Stimulated activated CD4-positive, alpha-beta T cell treated with anti-CD3 and anti-CD28 coated beads, Interleukin-4, amount 100 ng/mL, for 4 hours (primary cell): ENCODE data around the gene CTNNA3.

ENCODE experiments used
- DNase-seq, 2 experiments: peaks; one replicate each; pipeline ENCODE4 v3.0.0-alpha.2; 2020

The CTNNA3 gene

DNA sequence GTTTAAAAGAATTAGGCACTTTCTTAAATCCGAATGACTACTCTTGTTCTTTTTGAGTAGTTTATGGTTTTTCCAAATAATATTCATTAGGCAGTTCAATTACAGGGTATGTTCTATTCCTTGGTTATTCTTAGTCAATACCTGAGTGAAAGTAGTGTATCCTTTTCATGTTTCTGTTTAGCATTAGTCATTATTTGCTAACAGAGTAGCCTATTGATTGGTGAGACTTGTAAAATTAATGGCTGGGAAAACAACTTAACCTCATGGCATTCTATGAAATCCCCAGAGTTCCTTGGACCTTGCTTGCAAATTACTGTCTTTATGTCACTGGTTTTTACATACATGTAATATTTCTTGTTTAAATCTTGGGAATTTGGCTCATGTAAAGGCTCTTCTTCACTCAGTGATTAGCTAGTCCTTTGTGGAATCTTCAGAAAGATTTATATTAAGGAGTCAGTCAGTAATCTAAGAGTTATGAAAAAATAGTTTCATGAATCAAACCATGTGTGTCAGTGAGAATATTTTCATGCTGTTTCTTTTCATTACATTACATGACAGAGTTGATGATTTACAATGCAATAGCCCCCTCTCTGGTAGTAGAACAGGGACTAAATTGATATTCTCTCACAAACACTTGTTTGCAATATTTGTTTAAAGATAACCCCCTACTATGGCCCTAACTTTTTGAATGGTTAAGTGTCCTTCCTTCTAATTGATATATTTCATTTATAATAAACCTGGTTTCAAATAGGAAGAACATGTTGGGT, 851.6 kb downstream of the CTNNA3 start:
- DNase-seq, result no peak

DNA sequence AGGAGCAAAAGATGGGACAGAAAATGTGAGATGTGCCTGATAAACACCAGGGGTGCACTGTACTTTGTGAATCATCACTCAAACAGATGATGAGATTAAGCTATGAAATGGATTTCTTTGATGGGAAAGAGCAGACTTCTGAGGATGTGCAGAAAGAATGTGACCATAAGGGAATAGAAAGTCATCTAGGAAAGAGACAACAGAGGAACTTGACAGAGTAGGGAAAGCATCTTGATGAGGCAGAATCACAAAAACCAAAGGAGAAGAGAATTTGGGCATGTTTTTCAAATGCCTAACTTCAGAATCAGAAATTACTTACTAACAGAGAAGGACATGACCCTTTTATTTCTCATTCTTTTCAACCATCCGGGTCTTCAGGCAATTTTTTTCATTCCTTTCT, 852.6 kb downstream of the CTNNA3 start:
- no peak for DNase-seq

DNA sequence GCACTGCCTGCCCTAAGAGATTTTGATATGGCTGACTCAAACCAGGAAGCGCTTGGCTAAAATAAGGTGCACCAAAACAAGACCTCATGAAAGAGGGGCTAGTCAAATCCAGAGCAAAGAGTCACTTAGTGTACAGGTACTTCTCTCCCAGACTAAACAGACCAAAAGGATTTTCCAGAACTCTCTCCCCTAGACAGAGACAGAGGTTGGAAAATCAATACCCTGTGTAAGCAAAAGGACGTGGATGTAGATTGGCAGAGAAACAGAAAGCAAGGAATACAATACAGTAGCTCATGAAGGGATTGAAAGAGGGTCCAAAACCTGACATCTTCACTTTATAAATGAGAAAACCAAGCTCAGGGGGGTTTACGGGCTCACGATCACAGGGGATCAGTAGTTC, 853.1 kb downstream of the CTNNA3 start:
- no peak for DNase-seq

DNA sequence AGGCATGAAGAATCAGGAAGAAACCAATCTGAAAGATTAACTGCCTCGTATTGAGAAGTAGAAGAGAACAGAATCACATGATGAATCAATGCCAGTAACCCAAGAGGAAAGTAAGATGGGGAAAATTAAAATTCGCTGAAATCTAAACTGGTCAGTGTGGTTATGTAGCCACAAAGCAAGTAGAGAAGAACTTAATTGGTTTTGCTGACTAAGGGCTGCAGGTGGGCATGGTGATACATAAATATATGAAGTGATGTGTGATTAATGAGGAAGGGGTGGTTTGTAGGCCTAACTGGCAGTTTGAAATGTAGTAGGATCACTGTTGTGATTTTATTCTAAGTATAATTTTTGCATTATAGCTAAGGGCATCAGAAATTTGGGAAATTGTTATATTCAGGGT, 853.6 kb downstream of the CTNNA3 start:
- no peak for DNase-seq

DNA sequence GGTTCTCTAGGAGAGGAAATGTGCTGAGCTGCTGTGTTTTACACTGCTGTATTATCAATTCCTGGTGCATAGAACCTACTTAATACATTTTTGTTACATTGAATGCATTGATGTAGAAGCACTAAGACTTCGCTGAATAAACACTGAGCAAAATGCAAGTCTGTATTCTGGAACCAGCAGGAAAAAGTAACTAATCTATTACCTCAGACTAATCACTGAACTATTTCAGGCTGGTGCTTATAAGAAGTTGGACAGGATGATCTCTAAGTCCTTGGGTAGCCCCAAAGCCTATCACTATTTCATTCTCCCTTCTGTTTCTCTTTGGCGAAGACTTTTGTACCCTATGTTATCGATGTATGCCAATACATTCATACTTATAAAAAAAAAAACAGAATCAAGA, 857.3 kb downstream of the CTNNA3 start:
- no peak for DNase-seq

DNA sequence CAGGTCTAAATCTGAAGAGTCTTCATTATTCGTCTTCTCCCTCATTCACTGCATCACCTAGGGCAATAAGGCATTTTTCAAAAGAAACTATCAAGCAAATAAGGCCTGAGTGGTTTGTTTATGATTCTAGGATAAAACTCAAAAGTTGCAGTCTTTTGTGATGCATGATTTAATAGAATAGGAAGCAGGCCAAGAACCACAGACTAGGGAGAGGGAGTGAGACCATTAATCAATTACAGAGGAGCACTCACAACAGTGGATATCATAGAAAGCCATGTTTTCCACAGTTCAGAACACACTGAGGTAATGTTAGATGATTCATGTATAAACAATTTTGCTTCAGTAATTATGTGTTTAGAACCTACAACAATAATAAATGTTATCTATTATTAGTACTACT, 858.0 kb downstream of the CTNNA3 start:
- no peak for DNase-seq

DNA sequence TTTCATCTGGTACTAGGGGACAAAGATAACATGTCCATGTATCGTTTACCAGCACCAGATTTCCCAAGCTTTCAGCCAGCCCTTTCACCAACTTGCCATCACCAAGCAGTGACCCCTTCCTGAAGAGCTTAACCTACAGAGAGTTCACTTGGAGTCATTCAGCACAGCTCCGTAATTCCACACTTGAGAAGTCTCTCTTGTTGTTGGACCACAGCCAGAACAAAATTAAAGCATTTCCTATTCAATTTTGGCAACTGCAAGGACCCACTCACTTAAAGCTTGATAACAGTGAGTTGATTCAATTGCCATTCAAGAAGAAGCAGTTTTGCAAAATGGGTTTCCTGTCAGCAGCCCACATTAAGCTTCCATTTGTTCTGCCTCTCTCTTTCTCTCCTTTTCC, 858.7 kb downstream of the CTNNA3 start:
- DNase-seq, result no peak

DNA sequence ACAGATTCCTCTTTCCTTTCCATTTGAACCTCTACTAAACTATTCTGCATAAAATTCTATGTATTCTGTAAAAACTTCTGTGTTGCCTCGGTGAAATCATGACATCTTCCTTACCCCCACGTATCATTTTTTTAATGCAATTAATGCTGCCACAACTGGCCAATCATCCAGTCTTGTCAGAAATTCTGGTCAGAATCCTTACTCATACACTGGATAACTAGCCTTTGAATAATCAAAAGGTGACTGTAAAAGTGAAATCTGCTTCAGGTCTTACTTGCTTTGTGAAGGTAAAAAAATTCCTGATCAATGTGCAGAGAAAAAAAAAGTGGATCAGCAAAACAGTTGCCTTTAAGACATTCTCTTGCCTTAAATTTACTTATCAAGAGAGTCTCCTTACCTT, 859.2 kb downstream of the CTNNA3 start:
- DNase-seq, result no peak

DNA sequence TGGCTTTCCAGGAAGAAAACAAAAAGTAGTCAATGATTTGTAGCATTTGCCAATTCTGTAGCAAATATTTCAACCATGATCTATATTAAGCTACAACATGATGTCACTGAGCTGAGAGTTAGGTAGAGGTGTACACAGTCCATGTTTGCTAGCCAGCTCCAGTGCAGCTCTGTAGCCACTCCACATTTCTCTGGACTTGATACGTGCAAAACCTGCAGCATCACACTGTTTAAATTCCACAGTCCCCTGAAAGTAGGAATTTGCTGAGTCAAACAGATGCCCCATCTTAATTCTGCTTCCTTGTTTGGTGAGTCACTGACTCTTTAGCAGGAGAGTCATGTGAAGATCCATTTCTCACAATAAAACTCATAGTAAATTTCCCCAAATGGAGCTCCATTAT, 859.9 kb downstream of the CTNNA3 start:
- DNase-seq, result no peak

DNA sequence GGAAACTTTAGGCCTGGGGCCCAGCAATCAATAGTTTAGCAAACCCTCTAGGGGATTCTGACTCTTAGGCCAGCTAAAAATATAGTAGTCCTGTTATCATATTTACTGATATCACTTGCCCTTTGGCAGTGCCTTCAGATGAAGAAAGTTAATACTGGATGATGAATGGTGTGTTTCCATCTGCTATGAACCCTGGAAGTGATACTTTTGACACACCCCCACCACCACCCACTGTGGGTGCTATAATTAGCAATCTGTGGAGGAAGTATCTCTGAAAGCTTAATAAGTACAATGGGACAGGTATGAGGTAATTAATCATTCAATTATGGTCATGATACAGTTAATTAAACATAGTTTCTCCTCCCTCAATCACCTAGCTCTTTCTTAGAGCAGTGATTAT, 860.6 kb downstream of the CTNNA3 start:
- no peak for DNase-seq

DNA sequence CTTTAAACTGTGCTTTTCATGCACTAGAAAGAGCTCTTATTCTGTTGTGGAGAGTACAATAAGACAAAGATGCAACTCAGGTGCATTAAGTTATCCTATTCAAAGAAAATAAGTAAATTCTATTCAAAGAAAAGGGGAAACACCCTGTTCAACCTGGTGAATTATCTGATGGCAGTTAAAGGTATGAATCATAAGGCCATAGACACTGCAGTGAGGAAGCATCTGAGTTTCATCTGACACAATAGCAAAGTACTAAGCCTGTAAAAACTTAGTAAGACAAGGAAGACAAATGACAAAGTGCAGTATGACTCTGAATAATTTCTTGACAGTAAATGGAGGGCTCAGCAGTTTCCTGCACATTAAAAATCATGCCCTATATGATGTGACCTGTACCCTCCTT, 861.2 kb downstream of the CTNNA3 start:
- no peak for DNase-seq

DNA sequence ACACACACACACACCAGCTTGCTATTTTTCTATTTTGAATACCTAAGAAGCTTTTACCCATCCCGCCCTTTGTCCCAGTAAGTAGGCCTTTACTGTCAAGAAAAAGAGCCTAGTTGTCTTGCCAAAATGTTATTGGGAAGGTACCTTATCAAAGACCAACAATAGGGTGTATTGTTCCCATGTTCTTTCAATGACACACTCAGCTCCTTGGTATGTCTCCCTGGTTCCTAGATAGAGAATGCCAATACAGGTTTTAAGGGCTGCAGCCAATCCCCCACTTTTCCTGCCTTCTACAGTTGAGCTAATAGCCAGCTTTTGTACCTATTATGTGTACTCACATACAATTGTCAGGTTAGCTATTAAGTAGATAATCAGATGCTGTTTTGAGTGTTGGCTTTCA, 862.1 kb downstream of the CTNNA3 start:
- no peak for DNase-seq

DNA sequence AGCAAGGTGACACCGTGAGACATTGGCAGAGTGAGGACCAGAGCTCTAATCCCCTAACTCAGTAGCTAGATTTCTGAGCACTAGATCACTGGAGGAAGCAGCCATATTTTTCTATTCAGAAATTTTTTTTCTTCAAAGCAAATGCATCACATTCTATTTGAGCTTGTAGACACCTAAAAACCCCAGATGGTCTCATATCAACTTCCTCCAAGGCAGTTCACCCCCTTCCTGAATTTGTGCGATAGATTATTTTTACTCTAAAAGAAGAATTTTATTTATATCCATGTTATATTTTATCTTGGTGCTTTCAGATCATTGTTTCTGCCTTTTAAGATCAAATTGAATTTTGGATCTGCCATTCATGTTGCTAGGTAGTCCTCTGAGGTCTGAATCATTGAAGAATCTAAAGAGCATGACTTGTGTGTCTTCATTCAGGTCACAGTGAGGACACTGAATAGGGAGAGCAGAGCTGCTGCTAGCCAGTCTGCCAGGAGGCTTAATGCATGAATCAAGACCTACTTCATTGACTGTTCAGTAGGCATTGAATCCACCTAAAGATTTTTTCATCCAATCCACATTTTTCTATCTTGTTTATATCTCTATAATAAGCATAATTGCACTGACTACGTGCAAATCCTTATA, 863.1 kb downstream of the CTNNA3 start:
- DNase-seq, result no peak

DNA sequence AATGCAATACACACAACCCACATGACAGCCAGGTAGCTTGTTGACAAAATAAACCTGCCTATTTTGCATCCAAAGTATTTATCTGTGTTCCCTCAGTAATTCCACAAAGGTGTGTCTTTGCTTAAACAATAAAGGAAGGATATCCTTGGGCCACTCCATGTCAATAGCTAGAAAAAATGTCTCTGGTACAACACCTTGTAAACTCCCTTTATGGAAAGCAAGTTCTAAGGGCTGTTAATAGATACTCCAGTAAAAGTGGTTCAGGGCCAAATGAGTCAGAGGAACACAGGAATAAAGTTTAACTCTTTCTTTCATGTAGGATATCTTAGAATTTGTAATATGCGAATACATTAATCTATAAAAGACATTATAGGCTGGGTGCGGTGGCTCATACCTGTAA, 867.0 kb downstream of the CTNNA3 start:
- DNase-seq, result no peak

DNA sequence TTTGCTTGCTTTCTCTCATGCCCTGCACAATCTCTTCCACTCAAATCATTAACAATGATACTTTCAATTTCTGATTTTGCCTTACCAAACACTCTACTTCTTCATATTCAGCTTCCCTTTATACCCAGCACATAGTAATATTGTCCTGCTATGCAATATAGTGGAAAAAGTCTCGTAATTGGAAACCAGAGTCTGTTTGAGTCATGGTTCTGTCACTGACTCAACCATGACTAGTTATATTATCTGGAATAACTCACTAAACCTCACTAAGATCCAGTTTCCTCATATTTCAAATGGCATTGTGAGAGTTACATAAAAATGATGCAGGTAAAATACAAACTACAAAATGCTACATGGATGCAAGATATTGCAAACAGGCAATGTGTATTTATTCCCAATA, 868.6 kb downstream of the CTNNA3 start:
- no peak for DNase-seq

DNA sequence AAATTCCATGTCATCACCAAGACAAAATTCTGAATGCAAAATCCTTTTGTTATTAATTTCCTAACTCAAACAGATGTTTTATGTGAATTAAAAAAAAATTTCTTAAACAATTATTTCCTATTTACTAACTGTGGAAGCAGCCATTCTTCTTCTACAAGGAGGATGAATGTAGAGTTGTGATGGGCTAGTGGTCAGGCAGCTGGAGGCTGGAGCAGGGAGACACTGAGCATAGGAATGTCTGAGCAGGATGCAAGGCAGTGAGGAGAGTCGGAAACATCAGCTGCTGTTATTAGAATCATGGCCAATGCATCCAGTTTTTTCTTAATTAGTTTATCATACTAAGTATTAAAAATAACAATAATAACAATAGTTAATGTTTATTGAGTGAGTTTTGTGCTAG, 872.7 kb downstream of the CTNNA3 start:
- no peak for DNase-seq

DNA sequence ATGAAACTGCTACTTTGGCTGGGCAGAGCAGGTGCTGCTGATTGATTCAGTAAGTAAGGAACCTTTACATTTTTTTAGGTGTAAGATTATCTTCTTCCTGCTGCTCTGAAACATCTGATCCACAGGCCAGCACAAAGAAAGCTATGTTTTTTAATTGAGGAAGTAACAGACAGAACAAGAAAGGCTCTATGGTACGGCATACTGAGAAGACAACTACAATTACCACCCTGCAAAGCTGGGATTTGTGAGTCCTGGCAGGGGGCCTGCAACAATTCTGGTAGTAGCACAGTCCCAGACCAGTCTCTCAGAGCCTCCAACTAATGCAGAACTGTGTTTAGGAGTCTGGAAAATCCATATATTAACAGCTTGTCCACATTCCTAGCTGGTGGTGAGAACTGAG, 873.2 kb downstream of the CTNNA3 start:
- DNase-seq, result no peak

DNA sequence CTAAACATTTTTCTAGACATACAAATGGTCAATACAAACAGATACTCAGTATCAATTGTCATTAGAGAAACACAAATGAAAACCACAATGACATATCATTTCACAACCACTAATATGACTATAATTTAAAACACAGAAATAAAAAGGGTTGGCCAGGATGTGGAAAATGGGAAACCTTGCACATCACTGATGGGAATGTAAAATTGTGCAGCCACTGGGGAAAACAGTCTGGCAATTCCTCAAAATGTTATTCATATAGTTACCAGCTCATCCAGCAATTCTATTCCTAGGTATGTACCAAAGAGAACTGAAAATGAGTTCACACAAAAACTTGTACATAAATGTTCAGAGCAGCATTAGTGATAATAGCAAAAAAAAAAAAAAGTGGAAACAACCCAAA, 876.3 kb downstream of the CTNNA3 start:
- no peak for DNase-seq

DNA sequence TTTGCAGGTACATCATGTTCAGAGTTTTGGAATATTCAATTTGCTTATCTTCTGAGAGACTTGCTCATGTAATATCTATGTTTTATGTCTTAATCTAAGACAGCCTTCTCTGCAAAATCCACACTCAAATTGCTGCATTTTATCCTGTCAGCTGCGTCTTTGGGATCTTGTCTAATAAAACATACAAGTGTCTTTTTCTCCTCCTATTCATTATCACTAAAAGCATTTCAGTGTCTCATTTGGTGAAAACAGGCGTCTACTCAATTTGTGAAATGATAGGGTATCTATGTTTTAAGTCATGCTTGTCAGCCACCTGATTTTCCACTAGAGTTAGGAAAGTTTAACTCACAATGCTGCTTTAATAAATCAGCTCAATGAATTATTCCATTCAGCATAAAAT, 882.9 kb downstream of the CTNNA3 start:
- no peak for DNase-seq

DNA sequence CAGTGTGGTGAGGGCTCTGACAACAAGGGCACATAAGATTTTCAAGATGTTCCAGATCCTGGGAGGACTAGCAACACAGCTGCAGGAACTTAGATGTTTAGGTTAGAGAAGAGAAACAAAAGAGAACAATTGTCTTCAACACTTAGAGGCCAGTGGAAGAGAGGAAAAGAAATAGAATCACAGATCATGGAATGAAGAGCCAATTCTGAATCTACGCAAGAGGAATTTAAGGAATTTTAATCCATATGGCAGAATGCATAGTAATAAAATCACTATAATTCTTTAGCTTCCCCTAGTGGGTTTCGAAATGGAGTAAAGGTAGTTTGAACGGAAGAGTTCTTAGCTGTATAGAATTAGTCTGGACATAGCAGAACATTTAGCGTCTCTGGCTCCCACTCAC, 884.8 kb downstream of the CTNNA3 start:
- DNase-seq, result no peak

DNA sequence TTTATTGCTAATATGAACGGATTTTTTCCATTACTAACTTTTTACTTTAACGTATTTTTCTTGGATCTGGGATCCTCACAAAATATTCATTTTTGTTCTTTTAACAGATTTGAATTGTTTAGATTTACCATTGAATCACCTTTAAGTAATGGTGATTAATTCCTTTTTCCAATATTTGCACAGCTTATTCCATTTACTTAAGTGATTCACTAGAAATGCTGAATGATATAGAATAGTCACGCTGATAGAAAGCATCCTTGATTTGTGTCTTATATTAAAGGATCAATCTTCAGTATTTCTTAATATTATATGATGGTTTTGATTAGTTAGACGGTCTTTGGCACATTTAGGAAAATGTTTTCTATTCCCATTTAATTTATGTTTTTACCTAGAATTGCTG, 886.6 kb downstream of the CTNNA3 start:
- no peak for DNase-seq

DNA sequence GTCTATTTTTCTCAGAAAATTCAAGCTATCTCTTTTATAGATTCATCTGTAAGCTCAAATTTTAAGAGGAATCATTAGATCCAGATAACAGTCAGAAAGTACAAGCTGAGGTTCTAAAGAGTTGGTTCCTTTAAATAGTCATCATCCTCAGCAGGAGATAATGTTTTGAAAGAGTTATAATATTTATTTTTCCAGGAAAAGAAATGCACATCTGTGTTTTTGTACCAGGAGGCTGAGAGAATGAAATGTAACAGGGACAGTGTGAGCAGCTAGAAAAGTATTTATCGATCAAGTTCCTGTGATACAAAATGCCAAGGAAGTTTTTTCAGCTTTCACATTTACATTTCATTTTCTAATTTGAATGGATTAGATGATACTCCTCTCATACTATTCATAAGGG, 890.4 kb downstream of the CTNNA3 start:
- no peak for DNase-seq

DNA sequence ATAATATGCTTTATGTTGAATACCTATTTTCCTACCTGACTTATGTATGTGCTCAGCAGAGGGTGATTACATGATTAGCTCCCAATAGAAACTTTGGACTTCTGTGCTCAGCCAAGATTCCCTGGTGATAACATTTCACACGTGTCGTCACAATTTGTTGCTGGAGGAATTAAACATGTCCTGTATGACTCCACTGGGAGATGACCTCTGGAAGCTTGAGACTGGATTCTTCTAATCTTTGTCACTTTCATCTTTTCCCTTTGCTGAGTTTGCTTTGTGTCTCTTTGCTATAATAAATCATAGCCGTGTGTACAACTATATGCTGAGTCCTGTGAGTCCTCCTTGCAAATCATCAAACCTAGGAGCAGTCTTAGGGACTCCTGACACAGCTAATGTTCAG, 891.0 kb downstream of the CTNNA3 start:
- no peak for DNase-seq

DNA sequence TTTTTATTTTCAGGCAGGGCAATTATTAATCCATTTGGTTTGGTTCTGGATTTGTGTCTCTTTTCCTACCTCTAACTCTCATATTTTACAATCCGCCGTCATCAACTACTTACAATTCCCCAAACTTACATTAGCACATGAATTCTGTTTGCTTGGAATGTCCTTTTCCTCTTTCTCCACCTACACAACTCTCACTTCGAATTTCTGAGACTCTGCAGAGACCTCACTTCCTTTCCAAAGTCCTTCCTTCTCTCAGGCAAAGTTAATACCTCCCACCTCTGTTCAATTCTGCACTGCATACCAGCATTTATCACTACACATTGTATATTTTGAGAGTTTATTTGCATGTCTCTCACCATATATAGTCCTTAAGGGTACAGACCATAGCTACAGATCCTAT, 892.8 kb downstream of the CTNNA3 start:
- no peak for DNase-seq

DNA sequence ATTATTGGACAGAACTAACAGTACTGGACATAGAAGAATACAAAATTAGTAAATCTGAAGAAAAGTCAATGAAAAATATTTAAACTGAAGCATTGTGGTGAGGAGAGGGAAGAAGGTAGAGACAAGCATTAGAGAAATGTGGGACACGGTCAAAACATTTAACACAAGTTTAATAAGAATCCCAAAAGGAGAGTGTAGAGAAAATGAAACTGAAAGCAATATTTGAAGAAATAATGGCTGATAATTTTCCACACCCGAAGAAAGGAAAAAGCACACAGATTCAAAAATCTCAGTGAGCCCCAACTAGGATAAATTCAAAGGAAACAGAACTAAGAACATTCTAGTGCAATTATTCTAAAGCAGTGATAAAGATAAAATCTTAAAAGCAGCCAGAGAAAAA, 896.5 kb downstream of the CTNNA3 start:
- no peak for DNase-seq
